Karpas-422 (cell line): Measurements from ENCODE around the gene VEGFC. TPM values are rescaled to one million over a fixed set of nuclear protein-coding genes. Genes with fewer than 3 reads are reported as not detected.

Source experiments
- DNase-seq: peaks from one replicate; pipeline ENCODE4 v3.0.0-alpha.2; 2015
- H2AFZ ChIP-seq: fragments of 200-600 bp; sonication (generic); 2 replicates; pipeline ENCODE4 v1.6.1; 2014; ENCODE audit warnings: antibody characterized with exemption, low read length, mixed read lengths
- H3K27ac ChIP-seq: fragments of 200-600 bp; sonication (generic); 2 replicates; pipeline ENCODE4 v1.5.1; 2014; ENCODE audit warnings: mild to moderate bottlenecking, low read length, moderate library complexity
- H3K27me3 ChIP-seq: fragments of 200-600 bp; sonication (generic); 2 replicates; pipeline ENCODE4 v1.6.1; 2014; ENCODE audit warnings: low read length, mixed read lengths
- H3K36me3 ChIP-seq: fragments of 200-600 bp; sonication (generic); 2 replicates; pipeline ENCODE4 v1.6.1; 2014; ENCODE audit warnings: low read length, mixed read lengths; ENCODE audit not compliant: insufficient read depth
- H3K4me1 ChIP-seq: fragments of 200-600 bp; sonication (generic); 2 replicates; pipeline ENCODE4 v1.6.1; 2014; ENCODE audit warnings: mild to moderate bottlenecking, low read length, mixed read lengths
- H3K4me2 ChIP-seq: fragments of 200-600 bp; sonication (generic); 2 replicates; pipeline ENCODE4 v1.6.1; 2014; ENCODE audit warnings: low read length, low read depth, mild to moderate bottlenecking; ENCODE audit not compliant: poor library complexity, severe bottlenecking
- H3K4me3 ChIP-seq: fragments of 200-600 bp; sonication (generic); 2 replicates; pipeline ENCODE4 v1.5.1; 2014; ENCODE audit warnings: mild to moderate bottlenecking, antibody characterized with exemption, low read length, mixed read lengths
- H3K79me2 ChIP-seq: fragments of 200-600 bp; sonication (generic); 2 replicates; pipeline ENCODE4 v1.6.1; 2014; ENCODE audit warnings: mild to moderate bottlenecking, low read length, mixed read lengths
- H3K9ac ChIP-seq: fragments of 200-600 bp; sonication (generic); 2 replicates; pipeline ENCODE4 v1.6.0; 2014; ENCODE audit warnings: low read length
- H3K9me2 ChIP-seq: fragments of 200-600 bp; sonication (generic), shearing (Covaris generic); replicated peaks from 2 replicates; pipeline ENCODE4 v1.6.0; 2014; ENCODE audit warnings: mild to moderate bottlenecking, low read length, moderate library complexity; ENCODE audit not compliant: insufficient read depth
- H3K9me3 ChIP-seq: fragments of 300-700, 200-600 bp; sonication (generic); 2 replicates; pipeline ENCODE4 v1.6.1; 2014; ENCODE audit warnings: low read length, mixed read lengths
- H4K20me1 ChIP-seq: fragments of 200-600 bp; sonication (generic); 2 replicates; pipeline ENCODE4 v1.6.1; 2014; ENCODE audit warnings: mild to moderate bottlenecking, antibody characterized with exemption, low read length, low read depth; ENCODE audit not compliant: insufficient read depth
- total RNA-seq: library from RNA; depleted of rRNA; stranded (reverse); fragments of >200 nt; shearing (Covaris generic); gene quantifications from 2 replicates; pipeline ENCODE4 v1.2.3, GENCODE V29; 2014; ENCODE audit warnings: low replicate concordance

VEGFC gene
- total RNA-seq, 1 experiment from 2014 or later: not detected

- H3K4me2 ChIP-seq: no peak overlapping the region
- no peak overlapping the region for H3K9ac ChIP-seq
- no peaks in the 10 kb centered on the region for H3K79me2 ChIP-seq
- H3K4me3 ChIP-seq: no peak overlapping the region
- no peaks in the 10 kb centered on the region for H3K27me3 ChIP-seq
- H3K27ac ChIP-seq: no peak overlapping the region
- H2AFZ ChIP-seq: no peak overlapping the region
- no peaks in the 10 kb centered on the region for H3K9me3 ChIP-seq
- no peaks in the 10 kb centered on the region for H4K20me1 ChIP-seq
- H3K4me1 ChIP-seq: no peaks in the 10 kb centered on the region
- H3K9me2 ChIP-seq: no peaks in the 10 kb centered on the region
- DNase-seq: no peak
- no peaks in the 10 kb centered on the region for H3K36me3 ChIP-seq
Measured at GRCh38 chr4:176833400-176834175, 40.9 kb upstream of the VEGFC start.

DNA sequence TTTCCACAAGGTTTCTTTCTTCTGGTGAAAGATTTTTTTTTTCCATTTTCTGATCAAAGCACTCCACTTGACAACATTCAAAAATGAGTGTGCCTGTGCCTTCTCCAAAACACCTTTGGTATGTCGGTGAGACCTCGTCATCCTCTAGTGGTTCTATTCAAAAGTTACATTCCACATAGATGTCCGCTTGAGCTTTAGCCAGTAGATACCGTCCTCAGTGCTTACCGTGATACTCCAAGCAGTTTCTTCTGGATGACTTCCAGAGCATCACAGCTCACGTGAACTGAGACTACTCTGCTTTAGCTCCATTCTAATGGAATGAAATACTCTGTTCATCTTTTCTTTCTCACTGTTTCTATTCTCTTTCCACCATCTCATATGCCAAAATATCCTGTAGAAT, 38.2 kb upstream of the VEGFC start:
- Histone ChIP-seq H2AFZ (no peak overlapping the region), H3K4me2 (no peak overlapping the region), H3K27me3 (no peaks in the 10 kb centered on the region), H4K20me1 (no peaks in the 10 kb centered on the region), H3K9ac (no peak overlapping the region), H3K4me1 (no peaks in the 10 kb centered on the region), H3K4me3 (no peak overlapping the region), H3K27ac (no peak overlapping the region), H3K36me3 (no peaks in the 10 kb centered on the region), H3K9me2 (no peaks in the 10 kb centered on the region), H3K79me2 (no peaks in the 10 kb centered on the region), H3K9me3 (no peaks in the 10 kb centered on the region)
- DNase-seq: no peak

DNA sequence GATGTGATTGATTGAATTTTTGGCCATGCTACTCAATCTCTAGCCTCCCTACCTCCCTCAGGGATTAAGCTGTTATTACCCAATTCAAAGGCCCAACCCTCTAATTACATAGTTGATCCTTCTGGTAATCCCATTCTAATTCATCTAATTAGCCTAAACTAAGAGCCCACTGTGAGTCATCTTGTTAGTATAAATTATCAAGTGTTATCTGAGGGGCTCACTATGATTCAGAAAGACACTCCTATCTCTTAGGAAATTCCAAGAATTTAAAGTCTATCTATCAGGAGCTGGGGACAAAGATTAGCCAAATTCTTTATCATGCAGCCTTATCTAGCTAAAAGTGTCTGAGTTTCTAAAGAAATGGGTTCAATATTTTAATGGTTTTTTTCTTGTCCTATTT, 32.9 kb upstream of the VEGFC start:
- H3K27ac ChIP-seq: no peak overlapping the region
- no peaks in the 10 kb centered on the region for H3K9me2 ChIP-seq

DNA sequence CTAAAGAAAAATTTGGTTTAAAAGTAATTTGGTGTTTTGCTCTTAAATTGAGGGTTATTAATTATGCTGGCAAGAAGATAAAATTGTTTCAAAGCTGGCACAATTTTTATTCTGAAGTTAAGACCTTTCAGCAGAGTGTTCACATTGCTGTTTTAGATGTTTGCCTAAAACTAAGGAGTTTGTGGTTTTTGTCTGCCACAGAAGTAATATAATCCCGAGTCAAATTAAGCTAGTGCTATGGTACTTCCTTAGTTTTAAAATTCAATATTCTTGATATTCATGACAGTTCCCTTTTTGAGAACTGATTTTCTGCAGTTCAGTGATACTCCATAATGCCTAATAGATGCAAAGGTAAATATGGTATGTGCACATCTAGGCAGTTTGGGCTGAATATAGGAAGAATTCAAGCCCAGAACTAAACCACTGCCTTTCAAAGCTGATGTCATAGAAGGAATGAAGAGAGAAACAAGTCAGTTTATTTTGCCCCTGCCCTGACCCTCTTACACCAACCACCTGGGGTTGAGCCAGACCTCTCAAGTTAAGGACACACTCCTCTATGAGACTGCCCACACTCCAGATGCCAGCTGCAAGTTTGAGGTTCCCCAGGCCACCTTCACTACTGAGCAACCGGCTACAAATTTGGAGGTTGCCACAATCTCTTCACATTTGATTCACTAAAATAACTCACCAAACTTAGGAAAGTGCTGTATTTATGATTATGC, 32.1 kb upstream of the VEGFC start:
- no peaks in the 10 kb centered on the region for H3K36me3 ChIP-seq
- no peak overlapping the region for H3K27ac ChIP-seq
- H3K4me1 ChIP-seq: no peaks in the 10 kb centered on the region
- H3K9me2 ChIP-seq: no peaks in the 10 kb centered on the region
- no peaks in the 10 kb centered on the region for H3K27me3 ChIP-seq
- H3K4me3 ChIP-seq: no peak overlapping the region
- H3K4me2 ChIP-seq: no peak overlapping the region
- no peaks in the 10 kb centered on the region for H3K79me2 ChIP-seq
- H4K20me1 ChIP-seq: no peaks in the 10 kb centered on the region
- H2AFZ ChIP-seq: no peak overlapping the region
- H3K9me3 ChIP-seq: no peaks in the 10 kb centered on the region
- DNase-seq: no peak
- no peak overlapping the region for H3K9ac ChIP-seq

More for the DNA sequence above, 32.9 kb upstream of the VEGFC start:
- Histone ChIP-seq H4K20me1 (no peaks in the 10 kb centered on the region), H3K4me1 (no peaks in the 10 kb centered on the region), H3K4me2 (no peak overlapping the region), H3K9me3 (no peaks in the 10 kb centered on the region), H2AFZ (no peak overlapping the region), H3K79me2 (no peaks in the 10 kb centered on the region), H3K4me3 (no peak overlapping the region), H3K9ac (no peak overlapping the region), H3K27me3 (no peaks in the 10 kb centered on the region), H3K36me3 (no peaks in the 10 kb centered on the region)
- no peak for DNase-seq

DNA sequence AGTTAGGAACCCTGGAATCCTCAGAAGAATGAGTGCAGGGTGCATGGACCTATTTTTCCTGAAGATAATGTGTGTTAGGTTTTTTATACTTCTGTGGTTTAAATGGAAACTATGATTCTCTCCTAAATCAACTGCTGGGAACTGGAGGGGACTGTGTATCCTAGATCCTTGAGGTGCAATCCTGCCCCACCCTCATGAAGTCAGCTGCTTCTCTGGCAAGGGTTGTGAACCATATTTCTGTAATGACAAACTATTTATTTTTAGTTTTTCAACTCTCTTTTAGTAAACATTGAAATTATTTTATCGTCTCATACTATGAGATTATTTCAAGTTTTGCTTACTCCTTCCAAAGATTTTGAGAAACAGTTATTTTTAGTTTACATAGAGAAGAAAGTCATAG, 25.8 kb upstream of the VEGFC start:
- Histone ChIP-seq H3K9me2 (no peaks in the 10 kb centered on the region), H3K4me1 (no peaks in the 10 kb centered on the region), H3K9ac (no peak overlapping the region), H3K4me2 (no peak overlapping the region), H3K9me3 (no peaks in the 10 kb centered on the region), H4K20me1 (no peaks in the 10 kb centered on the region), H3K27ac (no peak overlapping the region), H3K27me3 (no peaks in the 10 kb centered on the region), H3K36me3 (no peaks in the 10 kb centered on the region), H2AFZ (no peak overlapping the region), H3K4me3 (no peak overlapping the region), H3K79me2 (no peaks in the 10 kb centered on the region)
- DNase-seq: no peak

DNA sequence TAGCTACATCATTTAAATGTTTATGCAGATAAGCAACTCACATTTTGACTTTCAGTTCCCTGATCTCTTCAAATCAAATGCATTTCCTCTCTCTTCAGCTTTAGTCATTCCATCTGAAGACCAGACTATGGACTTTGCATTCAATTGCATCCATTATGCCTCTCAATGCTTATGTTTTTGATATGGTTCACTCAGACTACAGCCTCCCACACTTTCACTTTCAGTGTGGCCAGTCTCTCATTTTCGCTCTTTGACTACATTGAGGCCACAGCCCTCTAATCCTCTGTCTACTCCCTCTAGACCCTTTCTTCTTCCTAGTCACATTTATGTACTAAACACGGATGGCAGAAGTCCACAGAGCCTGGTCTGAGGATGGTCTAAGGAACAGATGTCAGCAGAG, 24.5 kb upstream of the VEGFC start:
- H3K9me3 ChIP-seq: no peaks in the 10 kb centered on the region
- no peak overlapping the region for H2AFZ ChIP-seq
- no peak overlapping the region for H3K9ac ChIP-seq
- H3K79me2 ChIP-seq: no peaks in the 10 kb centered on the region
- no peak overlapping the region for H3K4me3 ChIP-seq
- no peaks in the 10 kb centered on the region for H3K4me1 ChIP-seq
- H3K36me3 ChIP-seq: no peaks in the 10 kb centered on the region
- H3K27ac ChIP-seq: no peak overlapping the region
- no peaks in the 10 kb centered on the region for H3K27me3 ChIP-seq
- no peak overlapping the region for H3K4me2 ChIP-seq
- H4K20me1 ChIP-seq: no peaks in the 10 kb centered on the region
- DNase-seq: no peak
- H3K9me2 ChIP-seq: no peaks in the 10 kb centered on the region

- no peaks in the 10 kb centered on the region for H3K4me1 ChIP-seq
- H3K27me3 ChIP-seq: no peaks in the 10 kb centered on the region
- no peak for DNase-seq
- no peak overlapping the region for H3K9ac ChIP-seq
- no peaks in the 10 kb centered on the region for H3K79me2 ChIP-seq
- no peaks in the 10 kb centered on the region for H3K9me2 ChIP-seq
- no peak overlapping the region for H3K4me3 ChIP-seq
- no peaks in the 10 kb centered on the region for H4K20me1 ChIP-seq
- no peaks in the 10 kb centered on the region for H3K9me3 ChIP-seq
- H3K4me2 ChIP-seq: no peak overlapping the region
- H3K36me3 ChIP-seq: no peaks in the 10 kb centered on the region
- H2AFZ ChIP-seq: no peak overlapping the region
- no peak overlapping the region for H3K27ac ChIP-seq
Measured at GRCh38 chr4:176814770-176815169, 22.0 kb upstream of the VEGFC start.

DNA sequence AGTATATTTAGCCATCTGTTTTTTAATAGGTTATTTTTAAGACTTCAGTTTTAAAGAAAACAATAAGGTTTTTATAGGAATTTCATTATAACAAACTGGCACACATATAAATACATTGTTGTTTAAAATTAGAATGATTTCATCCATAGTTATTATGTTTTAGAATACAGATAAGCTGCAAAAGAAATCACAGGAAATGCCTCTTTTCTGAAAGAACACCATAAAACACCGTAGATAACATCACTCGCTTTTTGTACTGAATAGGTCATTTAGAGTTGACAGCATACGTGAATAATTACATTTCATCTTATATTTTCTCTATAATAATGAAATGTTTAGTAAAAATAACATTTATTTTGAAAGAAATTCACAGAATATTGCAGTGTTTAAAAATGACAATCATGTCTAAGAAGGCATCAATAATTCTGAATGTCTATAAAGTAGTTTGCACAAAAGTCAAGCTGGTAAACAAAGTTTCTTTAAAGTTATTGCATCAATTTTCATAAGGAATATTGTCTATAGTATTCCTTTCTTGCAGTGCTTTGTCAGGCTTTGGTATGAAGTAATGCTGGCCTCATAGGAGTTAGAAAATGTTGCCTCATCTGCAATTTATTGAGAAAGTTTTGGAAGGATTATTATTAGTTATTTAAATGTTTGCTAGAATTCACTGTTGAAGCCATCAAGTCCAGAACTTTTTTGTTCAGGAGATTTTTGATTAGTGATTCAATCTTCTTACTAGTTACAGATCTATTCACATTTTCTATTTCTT, 17.9 kb upstream of the VEGFC start:
- Histone ChIP-seq H2AFZ (no peak overlapping the region), H3K27ac (no peak overlapping the region), H3K4me1 (no peaks in the 10 kb centered on the region), H3K4me2 (no peak overlapping the region), H3K79me2 (no peaks in the 10 kb centered on the region), H3K9ac (no peak overlapping the region), H3K27me3 (no peaks in the 10 kb centered on the region), H3K4me3 (no peak overlapping the region), H3K36me3 (no peaks in the 10 kb centered on the region), H3K9me2 (no peaks in the 10 kb centered on the region), H4K20me1 (no peaks in the 10 kb centered on the region), H3K9me3 (no peaks in the 10 kb centered on the region)
- DNase-seq: no peak
